HUES6 (cell line): ENCODE results near the gene PLA2G2C.
"Not testable (repeated sequence)": the region's sequence is repeated elsewhere in the genome, so short reads cannot be mapped to it uniquely, and the experiment has no call there.

Source experiments
- H3K27ac ChIP-seq: 2 replicates; pipeline ENCODE4 v1.7.0; 2013; ENCODE audit warnings: low read depth, mild to moderate bottlenecking, low read length, inconsistent platforms
- H3K27me3 ChIP-seq: 2 replicates; pipeline ENCODE4 v1.6.1; 2013; ENCODE audit warnings: low read length; ENCODE audit not compliant: control insufficient read depth, insufficient read depth
- H3K36me3 ChIP-seq: 2 replicates; pipeline ENCODE4 v1.6.1; 2013; ENCODE audit warnings: low read length; ENCODE audit not compliant: control insufficient read depth, insufficient read depth
- H3K4me1 ChIP-seq: 2 replicates; pipeline ENCODE4 v1.6.1; 2013; ENCODE audit warnings: low read length; ENCODE audit not compliant: control insufficient read depth, insufficient read depth
- H3K4me3 ChIP-seq: 2 replicates; pipeline ENCODE4 v1.5.1; 2013; ENCODE audit warnings: low read depth, low read length
- H3K9ac ChIP-seq: one replicate; pipeline ENCODE4 v1.6.1; 2013; ENCODE audit warnings: mild to moderate bottlenecking, low read length
- H3K9me3 ChIP-seq: 2 replicates; pipeline ENCODE4 v1.6.1; 2013; ENCODE audit warnings: low read depth, low read length; ENCODE audit not compliant: control insufficient read depth, insufficient read depth

The PLA2G2C gene

DNA sequence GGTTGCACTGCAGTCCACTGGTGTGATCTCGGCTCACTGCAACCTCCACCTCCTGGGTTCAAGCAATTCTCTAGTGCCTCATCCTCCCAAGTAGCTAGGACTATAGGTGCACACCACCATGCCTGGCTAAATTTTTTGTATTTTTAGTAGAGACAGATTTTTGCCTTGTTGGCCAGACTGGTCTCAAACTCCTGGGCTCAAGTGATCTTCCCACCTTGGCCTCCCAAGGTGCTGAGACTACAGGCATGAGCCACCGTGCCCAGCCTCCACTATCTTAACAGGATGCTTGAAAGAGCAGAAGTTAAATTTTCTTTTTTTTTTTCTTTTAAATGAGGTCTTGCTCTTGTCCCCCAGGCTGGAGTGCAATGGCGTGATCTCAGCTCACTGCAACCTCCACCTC lies 55.8 kb downstream of the PLA2G2C start:
- H3K27ac ChIP-seq = not testable (repeated sequence)

GRCh38 chr1:20126806-20127440 lies 59.4 kb downstream of the PLA2G2C start:
- H3K9ac ChIP-seq = no peak overlapping the region
- H3K36me3 ChIP-seq = no peaks in the 10 kb centered on the region
- H3K4me1 ChIP-seq = no peaks in the 10 kb centered on the region
- H3K27me3 ChIP-seq = no peaks in the 10 kb centered on the region
- H3K27ac ChIP-seq = no peak overlapping the region
- no peak overlapping the region for H3K4me3 ChIP-seq
- H3K9me3 ChIP-seq = peaks cover 4% of the 10 kb centered on the region; the same call in 1 of the 2 replicates

More for the DNA sequence above, 55.8 kb downstream of the PLA2G2C start:
- not testable (repeated sequence) for H3K9ac ChIP-seq, H3K36me3 ChIP-seq, H3K27me3 ChIP-seq, H3K4me1 ChIP-seq, H3K4me3 ChIP-seq, H3K9me3 ChIP-seq

- Histone ChIP-seq H3K27me3 (no peaks in the 10 kb centered on the region), H3K9me3 (peaks cover 4% of the 10 kb centered on the region; the same call in 1 of the 2 replicates), H3K9ac (no peak overlapping the region), H3K4me3 (no peak overlapping the region), H3K36me3 (no peaks in the 10 kb centered on the region), H3K4me1 (no peaks in the 10 kb centered on the region), H3K27ac (no peak overlapping the region)
Observed at GRCh38 chr1:20126041-20126805, 60.1 kb downstream of the PLA2G2C start.

DNA sequence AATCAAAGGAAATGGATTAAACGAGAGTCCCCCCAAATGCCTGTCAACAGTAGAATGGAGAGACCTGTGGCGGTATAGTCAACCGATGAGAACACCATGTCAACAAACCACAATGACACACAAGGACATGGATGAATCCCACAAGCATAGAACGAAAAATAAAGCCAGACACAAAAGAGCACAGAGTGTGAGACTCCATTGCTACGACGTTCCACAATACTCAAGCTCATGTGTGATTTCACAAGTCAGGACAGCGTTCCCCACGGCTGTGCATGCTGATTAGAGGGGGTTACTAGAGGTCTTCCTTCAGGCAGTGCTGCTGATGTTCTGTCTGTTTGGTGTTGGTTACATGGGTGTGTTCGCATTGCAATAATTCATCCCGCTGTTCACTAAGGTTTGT lies 61.2 kb downstream of the PLA2G2C start:
- H3K4me3 ChIP-seq = no peak overlapping the region
- no peak overlapping the region for H3K9ac ChIP-seq
- peaks cover 2% of the 10 kb centered on the region; the same call in 1 of the 2 replicates for H3K9me3 ChIP-seq
- no peaks in the 10 kb centered on the region for H3K4me1 ChIP-seq
- H3K27me3 ChIP-seq = no peaks in the 10 kb centered on the region
- no peaks in the 10 kb centered on the region for H3K36me3 ChIP-seq
- no peak overlapping the region for H3K27ac ChIP-seq

- no peak overlapping the region for H3K4me3 ChIP-seq
- no peak overlapping the region for H3K27ac ChIP-seq
- no peaks in the 10 kb centered on the region for H3K4me1 ChIP-seq
- H3K9ac ChIP-seq = no peak overlapping the region
- no peaks in the 10 kb centered on the region for H3K27me3 ChIP-seq
- H3K36me3 ChIP-seq = no peaks in the 10 kb centered on the region
- no peaks in the 10 kb centered on the region for H3K9me3 ChIP-seq
Observed at GRCh38 chr1:20124456-20125057, 61.8 kb downstream of the PLA2G2C start.

DNA sequence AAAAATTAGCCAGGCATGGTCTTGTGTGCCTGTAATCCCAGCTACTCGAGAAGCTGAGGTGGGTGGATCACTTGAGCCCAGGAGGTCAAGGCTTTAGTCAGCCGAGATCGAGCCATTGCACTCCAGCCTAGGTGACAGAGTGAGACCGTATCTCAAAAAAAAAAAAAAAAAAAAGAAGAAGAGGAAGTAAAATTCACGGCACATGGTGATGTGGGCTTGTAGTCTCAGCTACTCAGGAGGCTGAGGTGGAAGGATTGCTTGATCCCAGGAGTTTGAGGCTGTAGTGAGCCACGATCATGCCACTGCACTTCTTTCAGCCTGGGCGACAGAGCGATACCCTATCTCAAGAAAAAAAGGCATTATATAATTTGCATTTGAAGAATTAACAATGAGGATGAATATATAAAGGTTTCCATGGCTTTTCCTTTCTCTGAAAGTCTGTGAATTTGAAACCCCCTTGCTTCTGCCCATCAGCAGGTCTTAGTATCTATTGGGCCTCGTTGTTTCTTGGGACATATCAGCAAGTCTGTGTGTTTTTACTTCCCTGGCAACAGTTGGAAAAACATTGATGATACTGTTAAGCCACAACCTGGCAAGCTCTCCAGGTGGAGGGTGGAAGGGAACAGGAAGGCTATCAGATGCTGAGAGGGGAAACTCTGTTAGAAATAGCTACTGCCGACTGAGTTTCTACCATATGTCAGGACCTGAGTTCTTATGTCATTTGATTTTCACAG lies 62.4 kb downstream of the PLA2G2C start:
- no peak overlapping the region for H3K9ac ChIP-seq
- no peak overlapping the region for H3K4me3 ChIP-seq
- H3K4me1 ChIP-seq = no peaks in the 10 kb centered on the region
- H3K27ac ChIP-seq = no peak overlapping the region
- no peaks in the 10 kb centered on the region for H3K36me3 ChIP-seq
- no peaks in the 10 kb centered on the region for H3K27me3 ChIP-seq
- H3K9me3 ChIP-seq = no peaks in the 10 kb centered on the region

- Histone ChIP-seq H3K4me3 (no peak overlapping the region), H3K36me3 (no peaks in the 10 kb centered on the region), H3K4me1 (no peaks in the 10 kb centered on the region), H3K9ac (no peak overlapping the region), H3K27ac (no peak overlapping the region), H3K9me3 (no peaks in the 10 kb centered on the region), H3K27me3 (no peaks in the 10 kb centered on the region)
Observed at GRCh38 chr1:20120796-20121195, 65.5 kb downstream of the PLA2G2C start.

GRCh38 chr1:20119347-20119746 lies 67.0 kb downstream of the PLA2G2C start, which contains the start of gene PLA2G2D:
TSS of gene PLA2G2D (minus strand) at chr1:20119536. CDS start at chr1:20119498, 38 bp downstream.
- no peak within 1 kb of the TSS for H3K27ac ChIP-seq
- H3K27me3 ChIP-seq = no peaks in the 10 kb centered on the region
- H3K36me3 ChIP-seq = no peaks in the 10 kb centered on the region
- H3K9me3 ChIP-seq = no peaks in the 10 kb centered on the region
- H3K9ac ChIP-seq = no peak within 1 kb of the TSS
- no peak within 1 kb of the TSS for H3K4me3 ChIP-seq
- peaks cover 3% of the 10 kb centered on the region for H3K4me1 ChIP-seq

GRCh38 chr1:20117236-20117635 lies 69.1 kb downstream of the PLA2G2C start:
- Histone ChIP-seq H3K4me1 (peaks cover 8% of the 10 kb centered on the region), H3K36me3 (no peaks in the 10 kb centered on the region), H3K9me3 (no peaks in the 10 kb centered on the region), H3K27ac (no peak overlapping the region), H3K4me3 (no peak overlapping the region), H3K27me3 (no peaks in the 10 kb centered on the region), H3K9ac (no peak overlapping the region)

- no peaks in the 10 kb centered on the region for H3K36me3 ChIP-seq
- no peaks in the 10 kb centered on the region for H3K9me3 ChIP-seq
- no peak overlapping the region for H3K9ac ChIP-seq
- peaks cover 8% of the 10 kb centered on the region for H3K4me1 ChIP-seq
- no peak overlapping the region for H3K4me3 ChIP-seq
- no peak overlapping the region for H3K27ac ChIP-seq
- no peaks in the 10 kb centered on the region for H3K27me3 ChIP-seq
Observed at GRCh38 chr1:20115916-20116315, 70.4 kb downstream of the PLA2G2C start.
